ENCODE results near the gene ZNHIT2. TPM values are rescaled to one million over a fixed set of nuclear protein-coding genes. Genes with fewer than 3 reads are reported as not detected.

ZNHIT2 gene
- total and polyA plus RNA-seq, 2 of the 13 experiments (the other 11 are each of a cell fraction or from before 2014, with no cell fraction given): 1.1 to 6.5 TPM

DNA sequence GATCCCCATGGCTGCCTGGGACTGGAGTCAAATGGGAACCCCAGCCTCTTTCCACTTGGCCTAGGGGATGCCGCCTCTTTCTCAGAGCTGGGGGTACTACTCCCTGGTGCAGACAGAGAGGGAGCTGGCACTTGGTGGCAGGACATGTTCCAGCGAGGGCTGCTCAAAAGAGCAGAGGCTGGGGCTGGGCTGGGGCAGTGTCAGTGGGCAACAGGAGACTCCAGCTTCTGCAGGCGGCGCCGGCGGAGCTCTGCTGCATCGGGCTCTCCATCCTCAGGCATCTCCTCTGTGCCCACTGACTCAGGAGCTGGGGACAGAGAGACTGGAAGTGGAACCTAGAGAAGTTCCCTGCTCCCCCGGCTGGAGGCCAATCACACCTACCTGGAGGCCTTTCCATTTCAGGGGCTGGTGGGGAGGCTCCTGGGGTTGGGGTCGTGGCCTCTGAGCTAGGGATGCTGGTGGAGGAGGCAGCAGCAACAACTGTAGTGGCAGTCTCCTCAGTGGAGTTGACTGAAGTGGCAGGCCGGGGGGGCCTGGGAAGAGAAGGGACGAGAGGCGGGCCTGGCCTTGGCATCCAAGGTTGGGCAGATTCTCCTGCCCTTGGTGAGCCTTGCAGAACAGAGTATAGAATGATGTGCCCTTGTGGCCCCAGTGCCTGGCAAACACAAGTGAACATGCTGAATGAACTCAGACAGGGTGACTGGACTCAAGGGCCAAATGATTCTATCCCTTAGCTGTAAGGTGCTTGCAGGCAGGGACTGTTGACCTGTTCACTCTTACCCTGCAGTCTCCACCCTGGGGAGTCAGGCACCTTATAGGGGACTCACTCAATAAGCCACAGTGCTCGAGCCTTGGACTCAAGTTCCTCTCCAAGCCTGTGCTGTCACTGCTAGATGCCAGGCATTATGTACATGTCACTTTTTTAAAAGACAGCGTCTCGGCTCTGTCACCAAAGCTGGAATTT lies 11.0 kb upstream of the ZNHIT2 start:
- in situ Hi-C loops (cut with HindIII; ENCODE audit: extremely low pct_ligation_motif_present, low pct_unique_long_range_greater_than_20kb): no loop called here
- H3K4me1 ChIP-seq (ENCODE audit: insufficient read depth, low read length): peaks cover 27% of the 10 kb centered on the region
- no peaks in the 10 kb centered on the region for H3K27me3 ChIP-seq (ENCODE audit: control insufficient read depth in 1 of 2, insufficient read depth in 2 of 2, low read length in 2 of 2)
- H3K9ac ChIP-seq (ENCODE audit: insufficient read depth, low read depth, low read length): no peak overlapping the region
- BruUV-seq (replicated peaks): no TSS peak
- no peak overlapping the region for H3K4me2 ChIP-seq (ENCODE audit: low read depth, low read length)
- ATAC-seq: no peak
- ChIA-PET CTCF (ENCODE audit: low intra/inter-chr PET ratio, low total read pairs) (no interaction called here), POLR2A (interaction anchor here (0.6 to 2.8 kb wide), 4 partner anchors 10 to 291 kb away, joined by 3 to 12 read pairs (median 6); partner anchors contain the start of gene ZNHIT2)
- TF ChIP-seq RBM22 (optimal IDR thresholded peaks at IDR 0.05; ENCODE audit: low read length) (peak; percentile 41), RBFOX2 (IDR thresholded peaks at IDR 0.05; ENCODE audit: low read depth, low read length) (peak; percentile 60; the same call in 1 of the 2 replicates), AGO1 (IDR thresholded peaks at IDR 0.05; ENCODE audit: low read depth, low read length, poor library complexity, severe bottlenecking) (peak; percentile 47), POLR2G (IDR thresholded peaks at IDR 0.05; ENCODE audit: low read depth, low read length) (peak; percentile 44; the same call in 1 of the 2 replicates), AGO2 (optimal IDR thresholded peaks at IDR 0.05; ENCODE audit: low read depth, low read length) (peak; percentile 86), ATAD3A (CRISPR knock-in tag; IDR thresholded peaks at IDR 0.05) (no peak), POLR2A (IDR thresholded peaks at IDR 0.05; ENCODE audit: insufficient read depth in 1 of 2, low read depth in 2 of 2, low read length in 2 of 2) (peak in 1 of 2 experiments; percentile 7; a peak in 2 of 4 replicates), ZNF720 (CRISPR knock-in tag; IDR thresholded peaks at IDR 0.05) (no peak)
- no peaks in the 10 kb centered on the region for H3K9me3 ChIP-seq (ENCODE audit: low read length)
- peaks cover 17% of the 10 kb centered on the region for H4K20me1 ChIP-seq (ENCODE audit: insufficient read depth, low read length)
- no peak overlapping the region for H2AFZ ChIP-seq (ENCODE audit: low read length)
- H3K27ac ChIP-seq (ENCODE audit: extremely low read length, insufficient read depth, low read length): no peak overlapping the region
- H3K4me3 ChIP-seq (replicated peaks in 1 of 3; ENCODE audit: insufficient read depth in 1 of 3, low read depth in 2 of 3, low read length in 3 of 3): no peak overlapping the region
- H3K79me2 ChIP-seq (ENCODE audit: insufficient read depth, low read length): peaks cover 34% of the 10 kb centered on the region
- FAIRE-seq: no peak
- WGBS (ENCODE audit: low lambda C conversion rate): 100% methylated on average over 7 of the region's 15 CpGs
- no peak for DNase-seq (ENCODE audit: low spot score)
- intact Hi-C loops (cut with micrococcal nuclease; ENCODE audit: unreplicated experiment): no loop called here
- H3K36me3 ChIP-seq (replicated peaks in 1 of 2; ENCODE audit: control insufficient read depth in 1 of 2, insufficient read depth in 2 of 2, low read length in 2 of 2): peaks cover 47 to 80% of the 10 kb centered on the region in 2 experiments
